T-helper 17 cell (primary cell): Measurements from ENCODE around the gene AK1. TPM values are rescaled to one million over a fixed set of nuclear protein-coding genes. Genes with fewer than 3 reads are reported as not detected.
"Not testable (repeated sequence)": the region's sequence is repeated elsewhere in the genome, so short reads cannot be mapped to it uniquely, and the experiment has no call there.

Experiments
- ATAC-seq: fragments of 150-1000 bp; cut with Tn5 transposase; 2 replicates; pipeline ENCODE4 v1.10.0; 2021; ENCODE audit warnings: mild to moderate bottlenecking, moderate library complexity
- DNase-seq, 3 donors: peaks; one replicate each; pipeline versions ENCODE4 v3.0.0 to v3.0.0-alpha.2; 2020 to 2021
- H3K9me3 ChIP-seq: one replicate; pipeline ENCODE4 v1.7.0; 2013; ENCODE audit warnings: low read length, mild to moderate bottlenecking; ENCODE audit not compliant: control insufficient read depth, poor library complexity, severe bottlenecking
- H3K27ac Mint-ChIP-seq: one replicate; pipeline ENCODE4 v1.8.0; 2022; ENCODE audit warnings: mild to moderate bottlenecking, moderate library complexity, mixed read lengths
- H3K27me3 Mint-ChIP-seq: one replicate; pipeline ENCODE4 v1.8.0; 2022; ENCODE audit warnings: mixed read lengths
- H3K36me3 Mint-ChIP-seq: one replicate; pipeline ENCODE4 v1.8.0; 2022; ENCODE audit warnings: low read depth, mixed read lengths
- H3K4me1 Mint-ChIP-seq: one replicate; pipeline ENCODE4 v1.8.0; 2022; ENCODE audit warnings: mild to moderate bottlenecking, mixed read lengths
- H3K4me3 Mint-ChIP-seq: one replicate; pipeline ENCODE4 v1.8.0; 2022; ENCODE audit warnings: mild to moderate bottlenecking, moderate library complexity, mixed read lengths
- total RNA-seq, 4 donors: library from RNA in 2 of 4; stranded (reverse) in 2 of 4; gene quantifications; one replicate each; pipeline ENCODE4 v1.2.3 and lab custom pipeline; 2022 to 2026

Gene AK1
- total RNA-seq, 2 donors from 2014 or later: 35.9 to 66.5 TPM

GRCh38 chr9:127837346-127837745, 40.1 kb downstream of the AK1 start:
- Mint-ChIP-seq H3K4me3 (no peak overlapping the region), H3K36me3 (no peaks in the 10 kb centered on the region), H3K4me1 (peaks cover 9% of the 10 kb centered on the region), H3K27me3 (no peaks in the 10 kb centered on the region), H3K27ac (no peak overlapping the region)
- no peaks in the 10 kb centered on the region for H3K9me3 ChIP-seq
- DNase-seq (no peak), ATAC-seq (no peak)

GRCh38 chr9:127836561-127836960, 40.9 kb downstream of the AK1 start:
- H3K27ac Mint-ChIP-seq, H3K4me3 Mint-ChIP-seq, DNase-seq, H3K27me3 Mint-ChIP-seq, H3K9me3 ChIP-seq, H3K4me1 Mint-ChIP-seq, H3K36me3 Mint-ChIP-seq, ATAC-seq: not testable (repeated sequence)

- Mint-ChIP-seq H3K27me3 (no peaks in the 10 kb centered on the region), H3K4me3 (no peak overlapping the region), H3K4me1 (peaks cover 10% of the 10 kb centered on the region), H3K36me3 (no peaks in the 10 kb centered on the region), H3K27ac (no peak overlapping the region)
- DNase-seq (no peak), ATAC-seq (no peak)
- no peaks in the 10 kb centered on the region for H3K9me3 ChIP-seq
These were observed 41.4 kb downstream of the AK1 start for GRCh38 chr9:127835991-127836516.

GRCh38 chr9:127833555-127833954, 43.9 kb downstream of the AK1 start:
- H3K27ac Mint-ChIP-seq: no peak overlapping the region
- ATAC-seq: no peak

GRCh38 chr9:127832248-127832647, 45.2 kb downstream of the AK1 start:
- no peaks in the 10 kb centered on the region for H3K9me3 ChIP-seq
- ATAC-seq (no peak), DNase-seq (no peak)
- H3K4me1 Mint-ChIP-seq: peaks cover 6% of the 10 kb centered on the region
- no peaks in the 10 kb centered on the region for H3K27me3 Mint-ChIP-seq
- no peak overlapping the region for H3K4me3 Mint-ChIP-seq
- no peaks in the 10 kb centered on the region for H3K36me3 Mint-ChIP-seq
- H3K27ac Mint-ChIP-seq: no peak overlapping the region

More at GRCh38 chr9:127833555-127833954, 43.9 kb downstream of the AK1 start:
- H3K4me3 Mint-ChIP-seq: no peak overlapping the region
- no peak for DNase-seq
- peaks cover 9% of the 10 kb centered on the region for H3K4me1 Mint-ChIP-seq
- no peaks in the 10 kb centered on the region for H3K9me3 ChIP-seq
- H3K36me3 Mint-ChIP-seq: no peaks in the 10 kb centered on the region
- no peaks in the 10 kb centered on the region for H3K27me3 Mint-ChIP-seq

GRCh38 chr9:127829205-127829906, 48.1 kb downstream of the AK1 start:
- Mint-ChIP-seq H3K4me1 (peaks cover 9% of the 10 kb centered on the region), H3K27ac (peak overlapping the region; percentile 51), H3K4me3 (no peak overlapping the region), H3K36me3 (no peaks in the 10 kb centered on the region), H3K27me3 (no peaks in the 10 kb centered on the region)
- DNase-seq: no peak
- ATAC-seq: no peak
- no peaks in the 10 kb centered on the region for H3K9me3 ChIP-seq

GRCh38 chr9:127828262-127829031, 49.0 kb downstream of the AK1 start:
- Mint-ChIP-seq H3K4me1 (peaks cover 9% of the 10 kb centered on the region), H3K27me3 (no peaks in the 10 kb centered on the region), H3K36me3 (no peaks in the 10 kb centered on the region), H3K4me3 (no peak overlapping the region), H3K27ac (no peak overlapping the region)
- ATAC-seq (no peak), DNase-seq (no peak)
- H3K9me3 ChIP-seq: no peaks in the 10 kb centered on the region

- Mint-ChIP-seq H3K27me3 (no peaks in the 10 kb centered on the region), H3K4me3 (no peak overlapping the region), H3K4me1 (peaks cover 7% of the 10 kb centered on the region), H3K36me3 (no peaks in the 10 kb centered on the region), H3K27ac (no peak overlapping the region)
- DNase-seq (no peak), ATAC-seq (no peak)
- H3K9me3 ChIP-seq: no peaks in the 10 kb centered on the region
These were observed 51.1 kb downstream of the AK1 start for GRCh38 chr9:127826253-127826913.

- Mint-ChIP-seq H3K4me1 (peaks cover 7% of the 10 kb centered on the region), H3K36me3 (no peaks in the 10 kb centered on the region), H3K27ac (no peak overlapping the region), H3K27me3 (no peaks in the 10 kb centered on the region), H3K4me3 (no peak overlapping the region)
- ATAC-seq (no peak), DNase-seq (no peak)
- no peaks in the 10 kb centered on the region for H3K9me3 ChIP-seq
These were observed 52.0 kb downstream of the AK1 start for GRCh38 chr9:127825319-127826051.

GRCh38 chr9:127822108-127822507, 55.4 kb downstream of the AK1 start:
- DNase-seq (no peak), ATAC-seq (no peak)
- Mint-ChIP-seq H3K36me3 (no peaks in the 10 kb centered on the region), H3K4me1 (peaks cover 3% of the 10 kb centered on the region), H3K27ac (no peak overlapping the region), H3K4me3 (no peak overlapping the region), H3K27me3 (no peaks in the 10 kb centered on the region)
- H3K9me3 ChIP-seq: no peaks in the 10 kb centered on the region

- H3K9me3 ChIP-seq: no peaks in the 10 kb centered on the region
- H3K36me3 Mint-ChIP-seq: no peaks in the 10 kb centered on the region
- H3K27me3 Mint-ChIP-seq: no peaks in the 10 kb centered on the region
- no peak overlapping the region for H3K4me3 Mint-ChIP-seq
- H3K4me1 Mint-ChIP-seq: no peaks in the 10 kb centered on the region
- DNase-seq (no peak), ATAC-seq (no peak)
- H3K27ac Mint-ChIP-seq: no peak overlapping the region
These were observed 58.9 kb downstream of the AK1 start for GRCh38 chr9:127818574-127818973.

GRCh38 chr9:127817881-127818434, 59.5 kb downstream of the AK1 start:
- no peak for ATAC-seq
- DNase-seq: no peak
- H3K9me3 ChIP-seq: no peaks in the 10 kb centered on the region
- H3K27ac Mint-ChIP-seq: peak overlapping the region; percentile 41
- no peaks in the 10 kb centered on the region for H3K4me1 Mint-ChIP-seq
- H3K27me3 Mint-ChIP-seq: no peaks in the 10 kb centered on the region
- H3K36me3 Mint-ChIP-seq: no peaks in the 10 kb centered on the region
- H3K4me3 Mint-ChIP-seq: no peak overlapping the region
